Activated T-helper 1 cell treated with anti-CD3 and anti-CD28 coated beads, Interleukin-12 subunit alpha, Interleukin-12 subunit beta, Interleukin-2, Interleukin-4 antibody, amounts not matched to agents 30 ng/mL and 10 ng/mL and 1 ng/mL, durations not matched to agents 14 hours and 24 hours and 36 hours (primary cell): ENCODE measurements around the gene TGM6. TPM values are rescaled to one million over a fixed set of nuclear protein-coding genes. Genes with fewer than 3 reads are reported as not detected.

Experiments
- DNase-seq: peaks from one replicate; pipeline ENCODE4 v3.0.0; 2021; ENCODE audit warnings: low spot score
- H3K27ac Mint-ChIP-seq: one replicate; pipeline ENCODE4 v1.8.0; 2021; ENCODE audit warnings: mild to moderate bottlenecking, mixed read lengths
- H3K27me3 Mint-ChIP-seq: one replicate; pipeline ENCODE4 v1.8.0; 2022; ENCODE audit warnings: mild to moderate bottlenecking, moderate library complexity, mixed read lengths; ENCODE audit not compliant: insufficient read depth
- H3K36me3 Mint-ChIP-seq: one replicate; pipeline ENCODE4 v1.8.0; 2021; ENCODE audit warnings: low read depth, mixed read lengths
- H3K4me1 Mint-ChIP-seq: one replicate; pipeline ENCODE4 v1.8.0; 2021; ENCODE audit warnings: low read depth, mixed read lengths
- H3K4me3 Mint-ChIP-seq: one replicate; pipeline ENCODE4 v1.8.0; 2021; ENCODE audit warnings: mild to moderate bottlenecking, moderate library complexity, mixed read lengths
- H3K9me3 Mint-ChIP-seq: one replicate; pipeline ENCODE4 v1.8.0; 2021; ENCODE audit warnings: mixed read lengths
- intact Hi-C: fragments of 100-400 bp; cut with micrococcal nuclease; formaldehyde crosslinking; loops from one replicate; pipeline ENCODE4 v1.15.1; 2024
- total RNA-seq: library from RNA; stranded (reverse); gene quantifications from 2 replicates; pipeline ENCODE4 v1.2.3, GENCODE V29; 2022

TGM6 gene
- total RNA-seq, 1 donor from 2014 or later: not detected

GRCh38 chr20:2453792-2454191 is 73.1 kb downstream of the TGM6 start:
- no peak overlapping the region for H3K27ac Mint-ChIP-seq
- H3K4me3 Mint-ChIP-seq: no peak overlapping the region
- peaks cover 2% of the 10 kb centered on the region for H3K27me3 Mint-ChIP-seq
- intact Hi-C loops: loop anchor here (1.0 to 5.0 kb wide), 5 partner anchors 66 to 486 kb away; partner anchors contain the start of gene STK35
- no peak for DNase-seq
- peaks cover 9% of the 10 kb centered on the region for H3K36me3 Mint-ChIP-seq
- H3K4me1 Mint-ChIP-seq: peaks cover 30% of the 10 kb centered on the region
- no peaks in the 10 kb centered on the region for H3K9me3 Mint-ChIP-seq

DNA sequence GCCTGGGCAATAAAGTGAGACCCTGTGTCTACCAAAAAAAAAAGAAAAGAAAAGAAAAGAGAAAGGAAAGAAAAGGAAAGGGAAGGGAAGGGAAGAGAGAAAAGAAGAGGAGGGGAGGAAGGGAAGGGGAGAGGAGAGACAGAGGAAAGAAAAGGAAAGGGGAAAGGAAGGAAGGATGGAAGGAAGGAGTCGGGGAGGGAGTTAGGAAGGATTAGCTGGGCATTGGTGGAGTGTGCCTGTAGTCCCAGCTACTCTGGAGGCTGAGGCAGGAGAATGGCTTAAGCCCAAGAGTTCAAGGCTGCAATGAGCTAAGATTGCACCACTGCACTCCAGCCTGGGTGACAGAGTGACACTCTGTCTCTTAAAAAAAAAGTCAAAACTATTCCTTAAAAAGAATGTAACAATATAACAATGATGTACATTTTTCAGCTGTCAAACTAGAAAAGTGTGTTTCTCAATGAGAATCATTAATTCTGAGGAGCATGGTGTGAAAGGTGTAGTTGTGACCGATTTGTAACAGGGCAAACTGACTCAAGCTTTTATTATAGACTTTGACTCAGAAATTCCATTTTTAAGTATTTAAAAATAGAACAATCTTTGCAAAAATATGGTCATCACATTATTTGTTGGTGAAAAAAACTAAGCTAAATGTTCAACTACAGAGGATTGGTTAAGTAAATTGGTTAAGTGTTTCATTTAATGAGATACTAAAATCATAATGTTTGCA is 75.2 kb downstream of the TGM6 start:
- H3K27ac Mint-ChIP-seq: peak overlapping the region; percentile 7
- H3K27me3 Mint-ChIP-seq: peaks cover 2% of the 10 kb centered on the region
- H3K9me3 Mint-ChIP-seq: no peaks in the 10 kb centered on the region
- DNase-seq: no peak
- peaks cover 26% of the 10 kb centered on the region for H3K36me3 Mint-ChIP-seq
- H3K4me1 Mint-ChIP-seq: peaks cover 16% of the 10 kb centered on the region
- no peak overlapping the region for H3K4me3 Mint-ChIP-seq
- intact Hi-C loops: no loop called here

GRCh38 chr20:2458919-2459499 is 78.3 kb downstream of the TGM6 start:
- Mint-ChIP-seq H3K4me3 (no peak overlapping the region), H3K27me3 (no peaks in the 10 kb centered on the region), H3K27ac (no peak overlapping the region), H3K9me3 (no peaks in the 10 kb centered on the region), H3K36me3 (peaks cover 51% of the 10 kb centered on the region), H3K4me1 (peaks cover 8% of the 10 kb centered on the region)
- DNase-seq: no peak
- intact Hi-C loops: no loop called here

DNA sequence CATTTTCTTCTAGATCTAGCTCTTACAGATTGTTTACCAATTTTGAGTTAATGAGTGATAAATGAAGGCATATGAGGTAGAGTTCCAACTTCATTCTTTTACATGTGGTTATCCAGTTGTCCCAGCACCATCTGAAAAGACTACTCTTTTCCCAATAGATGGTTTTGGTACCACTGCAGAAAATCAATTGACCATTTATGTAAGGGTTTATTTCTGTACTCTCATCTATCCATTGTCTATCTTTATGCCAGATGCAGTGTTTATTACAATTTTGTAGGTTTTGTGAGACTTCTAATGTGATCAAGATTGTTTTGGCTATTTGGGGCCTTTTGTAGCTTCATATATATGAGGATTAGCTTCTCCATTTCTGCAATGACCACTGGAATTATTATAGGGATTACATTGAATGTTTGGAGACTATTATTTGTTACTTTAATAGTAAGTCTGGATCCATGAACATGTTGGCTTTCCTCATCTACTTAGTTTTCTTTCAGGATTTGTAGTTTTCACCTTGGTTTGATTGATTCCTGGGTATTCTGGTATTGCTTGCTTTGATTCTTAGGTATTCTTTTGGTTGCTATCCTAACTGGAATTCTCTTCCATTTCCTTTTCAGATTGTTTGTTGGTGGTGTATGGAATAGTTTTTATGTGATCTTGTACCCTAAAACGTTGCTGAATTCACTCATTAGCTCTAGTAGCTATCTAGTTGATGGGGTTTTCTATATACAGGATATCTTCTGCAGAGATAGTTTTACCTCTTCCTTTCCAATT is 79.5 kb downstream of the TGM6 start:
- Mint-ChIP-seq H3K4me3 (no peak overlapping the region), H3K27ac (no peak overlapping the region), H3K9me3 (no peaks in the 10 kb centered on the region), H3K27me3 (no peaks in the 10 kb centered on the region), H3K4me1 (peaks cover 8% of the 10 kb centered on the region), H3K36me3 (peaks cover 56% of the 10 kb centered on the region)
- no peak for DNase-seq
- intact Hi-C loops: no loop called here

- no peaks in the 10 kb centered on the region for H3K9me3 Mint-ChIP-seq
- no peak overlapping the region for H3K4me3 Mint-ChIP-seq
- no peak overlapping the region for H3K27ac Mint-ChIP-seq
- H3K27me3 Mint-ChIP-seq: no peaks in the 10 kb centered on the region
- intact Hi-C loops: no loop called here
- DNase-seq: no peak
- H3K36me3 Mint-ChIP-seq: peaks cover 63% of the 10 kb centered on the region
- peaks cover 12% of the 10 kb centered on the region for H3K4me1 Mint-ChIP-seq
Measured at GRCh38 chr20:2460752-2461424, 80.2 kb downstream of the TGM6 start.

GRCh38 chr20:2462484-2462883 is 81.8 kb downstream of the TGM6 start:
- Mint-ChIP-seq H3K4me1 (peaks cover 27% of the 10 kb centered on the region), H3K9me3 (no peaks in the 10 kb centered on the region), H3K36me3 (peaks cover 70% of the 10 kb centered on the region), H3K4me3 (no peak overlapping the region), H3K27ac (no peak overlapping the region), H3K27me3 (no peaks in the 10 kb centered on the region)
- no peak for DNase-seq
- intact Hi-C loops: no loop called here

DNA sequence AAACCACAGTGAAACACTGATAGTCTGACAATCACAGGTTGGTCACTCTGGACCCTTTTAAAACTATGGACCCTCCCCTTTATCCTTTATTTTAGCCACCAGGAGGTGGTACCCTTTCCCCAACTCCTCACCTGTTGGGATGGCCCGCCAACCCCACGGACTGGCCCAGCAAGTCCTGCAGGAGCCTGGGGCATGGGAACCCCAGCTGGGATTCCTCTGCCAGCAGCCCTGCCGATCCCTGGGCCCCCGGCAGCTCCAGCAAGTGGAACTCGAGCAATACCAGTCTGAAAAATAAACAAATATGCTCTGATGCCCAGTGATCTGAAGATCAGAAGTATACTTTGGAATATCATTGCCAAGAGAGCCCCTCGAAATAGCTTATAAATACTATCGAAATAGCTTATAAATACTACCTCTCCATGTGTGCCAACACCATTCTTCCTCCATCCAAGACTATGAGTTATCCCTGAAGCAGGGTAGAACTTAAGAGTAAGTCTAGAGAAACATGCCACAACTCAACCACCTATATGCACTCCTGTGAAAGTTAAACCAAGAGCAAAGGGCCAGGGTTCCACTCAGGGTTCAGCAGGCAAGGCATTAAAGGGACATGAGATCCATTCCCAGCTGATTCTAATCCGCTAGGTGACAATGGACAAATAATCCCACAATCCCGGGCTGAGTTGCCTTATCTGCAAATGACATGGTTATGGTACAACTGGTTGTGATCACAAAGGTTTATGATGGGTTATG is 83.1 kb downstream of the TGM6 start:
- Mint-ChIP-seq H3K27ac (no peak overlapping the region), H3K36me3 (peaks cover 75% of the 10 kb centered on the region), H3K4me3 (no peak overlapping the region), H3K9me3 (no peaks in the 10 kb centered on the region), H3K27me3 (no peaks in the 10 kb centered on the region), H3K4me1 (peaks cover 38% of the 10 kb centered on the region)
- intact Hi-C loops: no loop called here
- no peak for DNase-seq

DNA sequence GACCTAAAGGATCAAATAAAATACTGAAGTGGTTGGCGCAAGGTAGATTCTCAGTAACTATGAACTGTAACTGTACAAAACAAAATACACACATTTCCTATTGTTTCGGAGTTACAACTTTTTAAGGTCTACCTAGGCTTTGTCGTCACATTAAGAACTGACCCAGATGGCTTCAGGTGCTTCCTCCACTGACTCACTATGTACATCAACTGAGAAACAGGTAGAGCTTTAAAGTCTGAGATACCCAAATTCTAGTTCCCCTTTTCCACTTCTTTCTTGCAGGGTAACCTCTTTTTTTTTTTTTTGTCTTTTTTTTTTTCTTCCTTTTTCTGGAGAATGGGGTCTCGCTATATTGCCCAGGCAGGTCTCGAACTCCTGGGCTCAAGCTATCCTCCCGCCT is 84.4 kb downstream of the TGM6 start:
- Mint-ChIP-seq H3K27me3 (no peaks in the 10 kb centered on the region), H3K27ac (no peak overlapping the region), H3K36me3 (peaks cover 75% of the 10 kb centered on the region), H3K4me3 (no peak overlapping the region), H3K4me1 (peaks cover 40% of the 10 kb centered on the region), H3K9me3 (no peaks in the 10 kb centered on the region)
- DNase-seq: no peak
- intact Hi-C loops: no loop called here

- H3K9me3 Mint-ChIP-seq: no peaks in the 10 kb centered on the region
- intact Hi-C loops: no loop called here
- no peaks in the 10 kb centered on the region for H3K27me3 Mint-ChIP-seq
- H3K27ac Mint-ChIP-seq: peak overlapping the region; percentile 47
- no peak for DNase-seq
- H3K4me1 Mint-ChIP-seq: peaks cover 56% of the 10 kb centered on the region
- H3K36me3 Mint-ChIP-seq: peaks cover 64% of the 10 kb centered on the region
- H3K4me3 Mint-ChIP-seq: peak overlapping the region; percentile 99
Measured at GRCh38 chr20:2467412-2467811, 86.7 kb downstream of the TGM6 start.

- DNase-seq: no peak
- H3K9me3 Mint-ChIP-seq: no peaks in the 10 kb centered on the region
- H3K36me3 Mint-ChIP-seq: peaks cover 53% of the 10 kb centered on the region
- peak overlapping the region; percentile 99 for H3K4me3 Mint-ChIP-seq
- peak overlapping the region; percentile 55 for H3K27ac Mint-ChIP-seq
- intact Hi-C loops: no loop called here
- H3K27me3 Mint-ChIP-seq: no peaks in the 10 kb centered on the region
- H3K4me1 Mint-ChIP-seq: peaks cover 59% of the 10 kb centered on the region
Measured at GRCh38 chr20:2468581-2469407, 88.1 kb downstream of the TGM6 start.

DNA sequence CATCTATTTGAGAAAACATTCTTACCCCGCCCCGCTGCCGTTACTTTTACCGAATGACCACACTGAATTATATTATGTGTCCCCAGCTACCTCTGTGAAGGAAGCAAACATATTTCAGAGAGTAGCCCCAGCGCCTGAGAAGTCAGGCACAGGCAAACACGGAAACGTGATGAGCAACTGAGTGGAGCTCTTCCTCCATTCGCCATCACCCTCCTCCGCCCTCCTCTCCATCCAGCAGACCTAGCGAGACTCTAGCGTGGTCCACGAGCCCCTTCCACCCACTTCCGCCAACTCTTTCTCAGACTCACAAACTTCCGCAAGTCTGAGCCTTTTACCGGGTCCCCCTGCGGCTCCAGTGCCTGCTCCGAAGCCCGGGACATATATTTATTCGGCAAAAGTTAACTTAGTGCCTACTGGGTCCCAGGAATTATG is 89.3 kb downstream of the TGM6 start:
- intact Hi-C loops: loop anchor here (1.0 to 2.0 kb wide), 4 partner anchors 39 to 1003 kb away; partner anchors contain the start of genes NOP56 and NSFL1C

More for the DNA sequence above, 89.3 kb downstream of the TGM6 start:
- Mint-ChIP-seq H3K9me3 (no peaks in the 10 kb centered on the region), H3K4me1 (peaks cover 59% of the 10 kb centered on the region), H3K4me3 (peak overlapping the region; percentile 99), H3K27me3 (no peaks in the 10 kb centered on the region), H3K36me3 (peaks cover 47% of the 10 kb centered on the region), H3K27ac (peak overlapping the region; percentile 97)
- DNase-seq: peak; percentile 58
